Osteoblast (primary cell): ENCODE data around the gene SLC19A1. TPM values are rescaled to one million over a fixed set of nuclear protein-coding genes. Genes with fewer than 3 reads are reported as not detected.
A peak's percentile ranks its signal among the peaks of the same experiment; 100 is the strongest.

ENCODE experiments used
- DNase-seq: peaks from one replicate; pipeline ENCODE4 v3.0.0; 2011; ENCODE audit warnings: low spot score, mixed read lengths; ENCODE audit not compliant: insufficient read length; ENCODE audit errors: missing footprints
- H2AFZ ChIP-seq: 2 replicates; pipeline ENCODE4 v1.6.0; 2011; ENCODE audit warnings: mild to moderate bottlenecking, low read length
- H3K27ac ChIP-seq: 2 replicates; pipeline ENCODE4 v1.5.1; 2011; ENCODE audit warnings: mild to moderate bottlenecking, low read depth, low read length, moderate library complexity
- H3K27me3 ChIP-seq: 2 replicates; pipeline ENCODE4 v1.6.0; 2012; ENCODE audit warnings: mild to moderate bottlenecking, control low read depth, inconsistent platforms, low read length, moderate library complexity; ENCODE audit not compliant: insufficient read depth
- H3K36me3 ChIP-seq: 2 replicates; pipeline ENCODE4 v1.5.1; 2011; ENCODE audit warnings: mild to moderate bottlenecking, low read length, control low read depth, moderate library complexity; ENCODE audit not compliant: insufficient read depth
- H3K4me1 ChIP-seq: 2 replicates; pipeline ENCODE4 v1.5.1; 2011; ENCODE audit warnings: mild to moderate bottlenecking, low read length, control low read depth, moderate library complexity; ENCODE audit not compliant: insufficient read depth
- H3K4me2 ChIP-seq: 2 replicates; pipeline ENCODE4 v1.6.0; 2011; ENCODE audit warnings: mild to moderate bottlenecking, low read length; ENCODE audit not compliant: insufficient read depth
- H3K4me3 ChIP-seq: fragments of 200-600 bp; sonication (generic); 3 replicates; pipeline ENCODE4 v1.5.1; 2012; ENCODE audit warnings: mild to moderate bottlenecking, low read length, inconsistent platforms; ENCODE audit not compliant: insufficient read depth
- H3K79me2 ChIP-seq: 2 replicates; pipeline ENCODE4 v1.6.0; 2012; ENCODE audit warnings: mild to moderate bottlenecking, low read length, control low read depth, inconsistent platforms; ENCODE audit not compliant: insufficient read depth
- H3K9me3 ChIP-seq: 2 replicates; pipeline ENCODE4 v1.5.1; 2011; ENCODE audit warnings: low read depth, low read length, control low read depth
- H4K20me1 ChIP-seq: 2 replicates; pipeline ENCODE4 v1.6.0; 2012; ENCODE audit warnings: mild to moderate bottlenecking, low read length, control low read depth; ENCODE audit not compliant: insufficient read depth
- CTCF ChIP-seq: IDR thresholded peaks from 2 replicates; pipeline ENCODE4 v1.5.1; 2011; ENCODE audit warnings: mild to moderate bottlenecking, low read depth, low read length, moderate library complexity; ENCODE audit errors: extremely low read depth
- total RNA-seq: library from RNA; depleted of rRNA; stranded (reverse); fragments of >200 nt; gene quantifications from 2 replicates; pipeline ENCODE4 v1.2.3, GENCODE V29; 2012

Gene SLC19A1
- total RNA-seq, 1 donor, result 2.9 TPM

DNA sequence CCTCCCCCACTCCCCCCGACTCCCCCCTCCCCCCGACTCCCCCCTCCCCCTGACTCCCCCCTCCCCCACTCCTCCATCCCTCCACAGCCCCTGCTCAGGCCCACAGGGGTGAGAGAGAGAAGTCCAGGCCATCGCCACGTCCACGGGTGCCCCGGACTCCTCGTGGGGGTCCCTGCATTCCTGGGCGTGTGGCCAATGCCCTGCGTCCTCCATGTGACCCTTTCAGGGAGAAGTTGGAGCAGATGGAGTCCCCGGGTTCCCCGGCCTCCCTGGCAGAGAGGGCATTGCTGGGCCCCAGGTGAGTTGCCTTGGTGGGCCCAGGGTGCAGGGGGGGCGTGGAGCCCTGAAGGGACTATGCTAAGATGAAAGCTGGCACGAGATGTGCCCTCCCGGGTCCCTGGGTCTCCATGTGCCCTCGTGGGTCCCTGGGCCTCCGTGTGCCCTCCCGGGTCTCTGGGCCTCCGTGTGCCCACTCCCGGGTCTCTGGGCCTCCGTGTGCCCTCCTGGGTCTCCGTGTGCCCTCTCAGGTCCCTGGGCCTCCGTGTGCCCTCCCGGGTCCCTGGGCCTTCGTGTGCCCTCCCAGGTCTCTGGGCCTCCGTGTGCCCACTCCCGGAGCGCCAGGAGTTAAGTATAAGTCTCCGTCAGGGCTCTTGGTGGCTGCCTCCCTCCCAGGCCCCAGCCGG, 52.0 kb downstream of the SLC19A1 start:
- no peaks in the 10 kb centered on the region for H4K20me1 ChIP-seq
- H2AFZ ChIP-seq, result no peak overlapping the region
- DNase-seq, result no peak
- no peaks in the 10 kb centered on the region for H3K79me2 ChIP-seq
- H3K9me3 ChIP-seq, result no peaks in the 10 kb centered on the region
- no peaks in the 10 kb centered on the region for H3K27me3 ChIP-seq
- TF ChIP-seq CTCF, result no peak
- H3K4me1 ChIP-seq, result no peaks in the 10 kb centered on the region
- H3K36me3 ChIP-seq, result no peaks in the 10 kb centered on the region
- no peak overlapping the region for H3K4me2 ChIP-seq
- no peak overlapping the region for H3K4me3 ChIP-seq
- no peak overlapping the region for H3K27ac ChIP-seq

DNA sequence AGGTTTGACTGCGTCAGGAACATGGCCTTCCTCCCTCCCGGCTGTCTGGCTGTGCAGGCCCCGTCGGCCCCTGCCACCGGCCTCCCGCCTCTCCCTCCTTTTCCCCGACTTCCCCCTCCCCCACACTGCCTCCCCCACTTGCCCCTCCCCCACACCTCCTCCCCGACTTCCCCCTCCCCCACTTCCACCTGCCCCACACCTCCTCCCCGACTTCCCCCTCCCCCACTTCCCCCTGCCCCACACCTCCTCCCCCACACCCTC, 52.6 kb downstream of the SLC19A1 start:
- H3K27ac ChIP-seq, result no peak overlapping the region
- no peaks in the 10 kb centered on the region for H3K27me3 ChIP-seq
- no peaks in the 10 kb centered on the region for H3K4me1 ChIP-seq
- TF ChIP-seq CTCF, result no peak
- H4K20me1 ChIP-seq, result no peaks in the 10 kb centered on the region
- H3K9me3 ChIP-seq, result no peaks in the 10 kb centered on the region
- H3K4me2 ChIP-seq, result no peak overlapping the region
- no peak overlapping the region for H3K4me3 ChIP-seq
- peak; percentile 80 for DNase-seq
- H3K36me3 ChIP-seq, result no peaks in the 10 kb centered on the region
- no peak overlapping the region for H2AFZ ChIP-seq
- H3K79me2 ChIP-seq, result no peaks in the 10 kb centered on the region

GRCh38 chr21:45488931-45489721, 53.1 kb downstream of the SLC19A1 start:
- DNase-seq, result peak; percentile 85
- H4K20me1 ChIP-seq, result no peaks in the 10 kb centered on the region
- no peaks in the 10 kb centered on the region for H3K9me3 ChIP-seq
- no peak overlapping the region for H3K4me2 ChIP-seq
- no peak for TF ChIP-seq CTCF
- no peaks in the 10 kb centered on the region for H3K27me3 ChIP-seq
- H3K4me3 ChIP-seq, result no peak overlapping the region
- no peaks in the 10 kb centered on the region for H3K36me3 ChIP-seq
- no peaks in the 10 kb centered on the region for H3K4me1 ChIP-seq
- no peak overlapping the region for H2AFZ ChIP-seq
- no peaks in the 10 kb centered on the region for H3K79me2 ChIP-seq
- no peak overlapping the region for H3K27ac ChIP-seq

GRCh38 chr21:45487891-45488600, 54.2 kb downstream of the SLC19A1 start:
- H3K36me3 ChIP-seq, result no peaks in the 10 kb centered on the region
- no peaks in the 10 kb centered on the region for H3K4me1 ChIP-seq
- no peaks in the 10 kb centered on the region for H3K27me3 ChIP-seq
- no peak overlapping the region for H3K4me2 ChIP-seq
- peak; percentile 85 for DNase-seq
- no peaks in the 10 kb centered on the region for H4K20me1 ChIP-seq
- H3K4me3 ChIP-seq, result no peak overlapping the region
- no peaks in the 10 kb centered on the region for H3K9me3 ChIP-seq
- H3K27ac ChIP-seq, result no peak overlapping the region
- H3K79me2 ChIP-seq, result no peaks in the 10 kb centered on the region
- no peak overlapping the region for H2AFZ ChIP-seq
- no peak for TF ChIP-seq CTCF
